ENCODE results near the gene CHML. TPM values are rescaled to one million over a fixed set of nuclear protein-coding genes. Genes with fewer than 3 reads are reported as not detected.
A peak's percentile ranks its signal among the peaks of the same experiment; 100 is the strongest.

Gene CHML
- total and polyA plus RNA-seq, 12 donors, result 0.30 to 10.0 (median 3.0) TPM

DNA sequence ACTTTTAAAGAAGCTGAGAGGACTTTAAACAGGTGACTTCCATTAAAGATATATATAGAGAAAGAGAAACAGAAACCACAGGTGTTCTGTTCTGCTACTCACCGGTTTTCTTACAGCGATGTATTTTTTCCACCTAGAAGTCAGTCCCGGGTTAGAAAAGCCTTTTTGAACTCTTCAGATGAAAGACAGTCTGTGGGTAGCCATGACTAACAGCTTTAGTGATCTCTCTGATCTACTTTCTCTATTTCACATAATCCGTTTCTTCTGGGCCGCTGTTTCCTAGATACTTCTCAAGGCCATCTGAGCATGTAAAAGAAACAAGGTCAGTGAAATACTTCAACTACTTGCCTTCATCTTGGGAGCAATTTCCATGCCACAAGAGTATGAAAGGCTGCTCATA is 37.0 kb upstream of the CHML start:
- intact Hi-C loops (cut with DNase I), result no loop called here
- Histone ChIP-seq H3K4me3 (peak overlapping the region in 1 of 4 donors; percentile 42), H3K4me1 (replicated peaks in 1 of 2) (no peaks in the 10 kb centered on the region), H3K27ac (peak overlapping the region in 1 of 5 donors; percentile 22), H3K27me3 (no peaks in the 10 kb centered on the region), H3K9me3 (replicated peaks in 1 of 3) (no peaks in the 10 kb centered on the region), H3K36me3 (replicated peaks in 1 of 2) (no peaks in the 10 kb centered on the region)
- peak in 1 of 7 donors; percentile 7 for DNase-seq
- WGBS, 4 donors, result 23 to 51% (median 37%) methylated on average over 5 of the region's 5 CpGs
- no peak for TF ChIP-seq POLR2A (IDR thresholded peaks at IDR 0.05)
- TF ChIP-seq, protein P1, sequence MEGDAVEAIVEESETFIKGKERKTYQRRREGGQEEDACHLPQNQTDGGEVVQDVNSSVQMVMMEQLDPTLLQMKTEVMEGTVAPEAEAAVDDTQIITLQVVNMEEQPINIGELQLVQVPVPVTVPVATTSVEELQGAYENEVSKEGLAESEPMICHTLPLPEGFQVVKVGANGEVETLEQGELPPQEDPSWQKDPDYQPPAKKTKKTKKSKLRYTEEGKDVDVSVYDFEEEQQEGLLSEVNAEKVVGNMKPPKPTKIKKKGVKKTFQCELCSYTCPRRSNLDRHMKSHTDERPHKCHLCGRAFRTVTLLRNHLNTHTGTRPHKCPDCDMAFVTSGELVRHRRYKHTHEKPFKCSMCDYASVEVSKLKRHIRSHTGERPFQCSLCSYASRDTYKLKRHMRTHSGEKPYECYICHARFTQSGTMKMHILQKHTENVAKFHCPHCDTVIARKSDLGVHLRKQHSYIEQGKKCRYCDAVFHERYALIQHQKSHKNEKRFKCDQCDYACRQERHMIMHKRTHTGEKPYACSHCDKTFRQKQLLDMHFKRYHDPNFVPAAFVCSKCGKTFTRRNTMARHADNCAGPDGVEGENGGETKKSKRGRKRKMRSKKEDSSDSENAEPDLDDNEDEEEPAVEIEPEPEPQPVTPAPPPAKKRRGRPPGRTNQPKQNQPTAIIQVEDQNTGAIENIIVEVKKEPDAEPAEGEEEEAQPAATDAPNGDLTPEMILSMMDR (IDR thresholded peaks at IDR 0.05), result no peak

DNA sequence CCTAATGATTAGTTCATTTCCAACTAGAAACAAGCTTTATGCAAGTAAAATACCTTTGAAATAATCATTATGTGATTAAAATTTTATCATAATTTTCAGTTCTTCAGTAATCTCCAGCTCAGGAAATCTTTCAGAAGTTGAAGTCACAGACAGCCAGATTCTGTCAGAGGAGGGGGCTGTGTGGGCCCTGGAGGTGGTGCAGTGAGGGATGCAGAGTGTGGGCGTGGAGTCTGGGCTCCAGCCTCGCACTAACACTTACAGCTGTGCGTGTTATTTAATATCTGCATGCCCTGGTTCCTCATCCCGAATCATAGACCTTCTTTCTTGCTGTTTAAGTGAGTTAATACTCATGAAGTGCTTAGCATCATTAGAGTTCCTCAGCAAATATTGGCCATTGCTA is 35.8 kb upstream of the CHML start:
- no peaks in the 10 kb centered on the region for H3K36me3 ChIP-seq (replicated peaks in 1 of 2)
- 63 to 82% (median 74%) methylated on average over 4 of the region's 4 CpGs for WGBS, 4 donors
- no peaks in the 10 kb centered on the region for H3K4me1 ChIP-seq (replicated peaks in 1 of 2)
- DNase-seq, result no peak
- no peak overlapping the region for H3K4me3 ChIP-seq
- H3K27me3 ChIP-seq, result no peaks in the 10 kb centered on the region
- TF ChIP-seq, protein P1 (IDR thresholded peaks at IDR 0.05), result no peak
- TF ChIP-seq POLR2A (IDR thresholded peaks at IDR 0.05), result no peak
- no peaks in the 10 kb centered on the region for H3K9me3 ChIP-seq (replicated peaks in 1 of 3)
- no peak overlapping the region for H3K27ac ChIP-seq
- intact Hi-C loops (cut with DNase I), result no loop called here

DNA sequence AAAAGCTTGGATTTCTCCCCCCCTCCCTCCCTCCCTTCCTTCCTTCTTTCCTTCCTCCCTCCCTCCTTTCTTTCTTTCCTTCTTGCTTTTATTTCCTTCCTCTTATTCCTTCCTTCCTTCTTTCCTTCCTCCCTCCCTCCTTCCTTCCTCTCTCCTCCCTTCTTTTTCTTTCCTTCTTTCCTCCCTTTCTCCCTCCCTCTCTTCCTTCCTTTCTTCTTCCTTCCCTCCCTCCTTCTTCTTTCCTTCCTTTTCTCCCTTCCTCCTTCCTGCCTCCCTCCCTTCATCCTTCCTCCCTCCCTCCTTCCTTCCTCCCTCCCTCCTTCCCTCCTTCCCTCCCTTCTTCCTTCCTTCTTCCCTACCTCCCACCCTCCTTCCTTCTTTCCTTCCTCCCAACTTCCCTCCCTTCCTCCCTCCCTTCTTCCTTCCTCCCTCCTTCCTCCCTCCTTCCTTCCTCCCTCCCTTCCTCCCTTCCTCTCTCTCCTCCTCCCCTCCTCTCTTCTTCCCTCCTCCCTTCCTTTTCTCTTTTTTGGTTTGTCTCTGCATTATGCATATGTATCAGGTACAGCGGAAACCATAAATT is 34.7 kb upstream of the CHML start:
- Histone ChIP-seq H3K27me3 (no peaks in the 10 kb centered on the region), H3K36me3 (replicated peaks in 1 of 2) (no peaks in the 10 kb centered on the region), H3K9me3 (replicated peaks in 1 of 3) (no peaks in the 10 kb centered on the region), H3K27ac (no peak overlapping the region), H3K4me3 (no peak overlapping the region), H3K4me1 (replicated peaks in 1 of 2) (no peaks in the 10 kb centered on the region)
- TF ChIP-seq, protein P1 (IDR thresholded peaks at IDR 0.05), result no peak
- no peak for TF ChIP-seq POLR2A (IDR thresholded peaks at IDR 0.05)
- intact Hi-C loops (cut with DNase I), result no loop called here
- WGBS, 4 donors, result 91 to 100% (median 98%) methylated on average over 1 of the region's 1 CpG
- DNase-seq, result no peak

DNA sequence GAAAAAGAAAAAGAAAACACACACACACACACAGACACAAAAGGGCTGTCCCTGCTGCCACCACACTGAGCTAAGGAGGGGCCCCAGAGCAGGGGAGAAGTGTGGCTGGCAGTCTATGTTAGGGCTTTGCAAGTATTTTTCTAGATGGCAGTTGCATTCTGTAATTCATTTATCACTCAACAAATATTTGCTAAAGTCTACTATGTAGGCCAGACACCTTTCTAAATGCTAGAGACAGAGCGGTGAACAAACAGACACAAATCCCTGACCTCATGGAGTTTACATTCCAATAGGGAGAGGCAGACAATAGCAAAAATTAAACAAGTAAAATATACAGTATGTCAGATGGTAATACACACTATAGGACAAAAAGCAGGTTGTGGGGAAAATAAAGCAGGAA is 32.1 kb upstream of the CHML start:
- no peak overlapping the region for H3K4me3 ChIP-seq
- no peak for TF ChIP-seq POLR2A (IDR thresholded peaks at IDR 0.05)
- TF ChIP-seq, protein P1 (IDR thresholded peaks at IDR 0.05), result no peak
- intact Hi-C loops (cut with DNase I), result no loop called here
- no peaks in the 10 kb centered on the region for H3K36me3 ChIP-seq (replicated peaks in 1 of 2)
- no peaks in the 10 kb centered on the region for H3K27me3 ChIP-seq
- no peaks in the 10 kb centered on the region for H3K4me1 ChIP-seq (replicated peaks in 1 of 2)
- no peaks in the 10 kb centered on the region for H3K9me3 ChIP-seq (replicated peaks in 1 of 3)
- no peak for DNase-seq
- no peak overlapping the region for H3K27ac ChIP-seq
- WGBS, 4 donors, result 77 to 98% (median 96%) methylated on average over 1 of the region's 1 CpG
